Camera-type eye (tissue), 1 donor: ENCODE measurements around the gene TEX50. TPM values are rescaled to one million over a fixed set of nuclear protein-coding genes. Genes with fewer than 3 reads are reported as not detected.

Experiments used
- total RNA-seq: library from RNA; depleted of rRNA; stranded (reverse); fragments of >200 nt; gene quantifications from one replicate; pipeline ENCODE4 v1.2.3, GENCODE V29; 2014

The TEX50 gene
- not detected for total RNA-seq

GRCh38 chr1:173635116-173635515 lies at the start of gene TEX50:
Gene TEX50 (plus strand): TSS chr1:173635338. CDS start chr1:173635522, 184 bp downstream.

DNA sequence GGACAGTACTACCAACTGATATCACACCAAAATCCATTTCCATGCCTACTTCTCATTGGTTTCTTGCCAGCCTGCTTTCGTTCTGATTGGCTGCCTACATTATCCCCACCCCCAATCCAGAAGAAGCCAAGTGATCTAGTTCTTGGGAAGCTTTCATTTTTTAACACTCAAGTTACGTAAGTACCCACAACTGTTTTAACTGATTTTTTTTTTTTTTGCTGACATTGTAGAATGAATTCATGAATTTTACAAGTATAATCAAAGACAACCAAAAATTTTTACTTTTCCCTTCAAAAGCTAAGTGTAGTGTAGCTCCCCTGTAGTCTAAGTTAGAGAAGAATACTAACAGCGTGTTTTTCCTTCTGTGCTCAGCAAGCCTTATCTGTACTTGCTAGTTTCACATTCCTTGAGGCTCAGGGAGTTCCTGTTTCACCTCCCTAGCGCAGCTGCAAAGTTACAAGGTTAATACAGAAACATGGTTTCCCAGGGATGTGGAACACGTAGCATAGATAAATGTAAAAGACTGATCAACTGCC lies 32.0 kb upstream of the TEX50 start, which contains the start of gene SLC9C2:
Gene SLC9C2, minus strand, starts transcription at position 17 of the 536 bp plus-strand sequence. CDS start 1,296 bp downstream, outside the sequence.

GRCh38 chr1:173669491-173669941 lies 34.4 kb downstream of the TEX50 start, which contains the start of gene ANKRD45:
Gene ANKRD45 (minus strand): TSS chr1:173669851. CDS start chr1:173659418, 10,433 bp downstream.

Other genes with a start within 250 kb of the TEX50 start
- 201 TPM for gene PRDX6, start 158.0 kb upstream of the TEX50 start, total RNA-seq
- not detected for gene SLC9C2, start 32.3 kb upstream of the TEX50 start, total RNA-seq
- 4.9 TPM for gene ANKRD45, start 34.5 kb downstream of the TEX50 start, total RNA-seq
- gene KLHL20, start 79.6 kb downstream of the TEX50 start, total RNA-seq = 62.1 TPM
- gene DARS2, start 189.3 kb downstream of the TEX50 start, total RNA-seq = 17.9 TPM
- 11.7 TPM for gene CENPL, start 189.5 kb downstream of the TEX50 start, total RNA-seq
- gene GAS5, start 232.7 kb downstream of the TEX50 start, total RNA-seq = 292 TPM
- 42.5 TPM for gene ZBTB37, start 233.0 kb downstream of the TEX50 start, total RNA-seq